Measurements from ENCODE around the gene PDE2A.

DNA sequence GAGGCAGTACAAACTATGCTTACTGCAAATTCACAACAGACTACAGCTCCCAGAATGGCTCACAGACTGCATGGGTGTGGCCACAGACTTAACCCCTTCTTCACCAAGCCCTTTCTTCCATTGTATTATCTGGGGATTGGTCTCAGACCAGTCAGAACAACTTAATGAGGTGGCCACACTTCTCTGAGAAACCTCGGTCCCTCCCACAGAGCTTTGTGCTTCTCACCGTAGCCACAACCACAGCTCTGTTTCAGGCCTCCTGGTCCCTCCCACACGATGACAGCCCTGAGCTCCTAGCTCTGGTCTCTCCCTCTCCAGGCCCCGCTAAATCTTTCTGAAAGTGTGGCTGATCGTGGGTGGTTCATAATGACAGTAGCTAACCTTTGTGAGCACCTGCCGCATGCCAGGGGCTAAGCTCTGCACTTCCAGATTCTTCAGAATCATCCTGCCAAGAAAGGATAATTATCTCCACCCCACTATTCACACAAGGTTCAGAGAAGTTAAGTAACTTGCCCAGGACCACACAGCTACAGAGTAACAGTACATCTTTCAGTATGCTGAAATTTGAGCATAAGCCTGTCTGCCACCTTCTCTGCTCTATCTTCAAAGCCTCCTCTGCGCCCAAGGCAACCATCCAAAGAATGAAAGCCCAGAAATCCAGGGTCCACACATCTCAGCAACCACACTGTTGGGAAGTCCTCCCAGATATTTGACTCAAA lies 5.4 kb downstream of the PDE2A start:
- TF ChIP-seq, protein P1, sequence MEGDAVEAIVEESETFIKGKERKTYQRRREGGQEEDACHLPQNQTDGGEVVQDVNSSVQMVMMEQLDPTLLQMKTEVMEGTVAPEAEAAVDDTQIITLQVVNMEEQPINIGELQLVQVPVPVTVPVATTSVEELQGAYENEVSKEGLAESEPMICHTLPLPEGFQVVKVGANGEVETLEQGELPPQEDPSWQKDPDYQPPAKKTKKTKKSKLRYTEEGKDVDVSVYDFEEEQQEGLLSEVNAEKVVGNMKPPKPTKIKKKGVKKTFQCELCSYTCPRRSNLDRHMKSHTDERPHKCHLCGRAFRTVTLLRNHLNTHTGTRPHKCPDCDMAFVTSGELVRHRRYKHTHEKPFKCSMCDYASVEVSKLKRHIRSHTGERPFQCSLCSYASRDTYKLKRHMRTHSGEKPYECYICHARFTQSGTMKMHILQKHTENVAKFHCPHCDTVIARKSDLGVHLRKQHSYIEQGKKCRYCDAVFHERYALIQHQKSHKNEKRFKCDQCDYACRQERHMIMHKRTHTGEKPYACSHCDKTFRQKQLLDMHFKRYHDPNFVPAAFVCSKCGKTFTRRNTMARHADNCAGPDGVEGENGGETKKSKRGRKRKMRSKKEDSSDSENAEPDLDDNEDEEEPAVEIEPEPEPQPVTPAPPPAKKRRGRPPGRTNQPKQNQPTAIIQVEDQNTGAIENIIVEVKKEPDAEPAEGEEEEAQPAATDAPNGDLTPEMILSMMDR (conservative IDR thresholded peaks at IDR 0.05; ENCODE audit: low read depth, low read length) = no peak
- TF ChIP-seq EZH2 (IDR thresholded peaks at IDR 0.05; ENCODE audit: borderline replicate concordance, low read depth, low read length, poor library complexity, severe bottlenecking) = no peak
